ENCODE measurements around the gene TREM1. TPM values are rescaled to one million over a fixed set of nuclear protein-coding genes. Genes with fewer than 3 reads are reported as not detected.
A peak's percentile ranks its signal among the peaks of the same experiment; 100 is the strongest.

The TREM1 gene
- 0.57 TPM in 1 of 2 replicates, not detected in the other for total RNA-seq (2014; rRNA removed; shearing (Covaris generic))
- polyA plus RNA-seq (2015; cell fraction: cytosol; rRNA removed), result 1.8 TPM in 2 replicates
- polyA plus RNA-seq (2015; cell fraction: nucleus; rRNA removed), result 2.1 and 2.2 TPM in 2 replicates

DNA sequence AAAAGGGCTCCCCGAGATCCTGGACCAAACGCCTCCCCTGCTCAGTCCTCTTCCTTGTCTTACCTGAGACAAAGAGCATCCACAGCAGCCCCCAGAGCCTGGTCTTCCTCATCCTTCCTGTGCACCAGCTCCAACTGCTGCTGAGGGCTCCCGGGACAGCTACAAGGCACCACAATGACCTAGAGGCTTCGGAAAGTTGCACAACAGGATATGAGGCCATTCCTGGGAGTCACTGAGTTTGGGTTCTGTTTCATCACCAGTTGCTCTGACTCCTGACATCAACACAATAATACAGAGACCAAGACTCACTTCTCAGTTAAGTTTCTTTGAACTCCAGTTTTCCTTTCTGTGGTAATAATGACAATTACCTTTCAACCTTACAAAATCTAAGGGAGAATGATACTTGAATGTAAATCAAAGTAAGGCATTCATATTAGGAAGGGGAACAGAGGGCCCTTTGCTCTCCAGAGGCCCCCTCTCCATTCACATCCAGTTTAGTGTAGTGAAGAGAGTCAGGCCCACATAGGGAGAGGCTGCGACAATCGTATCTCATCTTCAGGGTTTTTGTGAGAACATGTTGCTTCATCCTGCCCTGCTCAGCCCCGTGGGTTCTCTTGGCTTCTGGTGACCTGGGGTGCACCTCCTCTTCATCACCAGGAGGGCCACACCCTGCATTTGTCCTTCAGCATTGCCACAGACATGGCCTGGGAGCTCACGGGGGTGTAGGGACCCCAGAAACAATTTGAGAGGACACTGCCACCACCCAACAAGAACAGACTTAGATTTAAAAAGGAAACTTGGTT lies at the start of gene TREM1:
Gene TREM1 (minus strand): TSS at position 139 of the 803 bp plus-strand sequence. CDS start 27 bp downstream, at position 112.
- peak; percentile 81 for DNase-seq (ENCODE audit: low read depth)

GRCh38 chr6:41335943-41336342 lies 49.5 kb upstream of the TREM1 start:
- no peak for DNase-seq (ENCODE audit: low read depth)

DNA sequence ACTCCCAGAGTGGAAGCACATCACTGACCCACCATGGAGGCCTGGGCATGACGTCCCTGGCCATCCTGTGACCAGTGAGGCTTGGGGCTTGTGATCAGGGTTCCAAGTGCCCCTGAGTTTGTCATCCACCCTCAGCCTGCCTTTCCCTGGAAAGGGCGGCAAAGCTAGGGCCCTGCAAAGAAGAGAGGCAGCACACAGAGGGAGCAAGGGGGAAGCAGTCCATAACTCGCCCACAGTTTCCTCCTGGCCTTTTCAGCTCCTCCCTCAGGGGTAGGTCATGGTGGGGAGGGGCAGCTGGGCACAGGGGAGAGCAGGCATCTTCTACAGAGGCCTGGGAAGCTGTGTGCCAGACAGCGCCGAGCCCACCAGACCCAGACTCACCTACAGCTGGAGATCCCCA lies 48.8 kb upstream of the TREM1 start, which contains the start of gene NCR2:
Gene NCR2 (plus strand): TSS at position 313 of the 400 bp plus-strand sequence. CDS start 269 bp downstream, outside the sequence.
- DNase-seq (ENCODE audit: low read depth), result no peak

- DNase-seq (ENCODE audit: low read depth), result no peak
Observed at GRCh38 chr6:41334482-41335040, 48.1 kb upstream of the TREM1 start.

- no peak for DNase-seq (ENCODE audit: low read depth)
Observed at GRCh38 chr6:41332842-41333736, 46.6 kb upstream of the TREM1 start.

- no peak for DNase-seq (ENCODE audit: low read depth)
Observed at GRCh38 chr6:41332241-41332640, 45.8 kb upstream of the TREM1 start.

- no peak for DNase-seq (ENCODE audit: low read depth)
Observed at GRCh38 chr6:41331401-41332150, 45.1 kb upstream of the TREM1 start.

GRCh38 chr6:41327177-41327576 lies 40.7 kb upstream of the TREM1 start:
- DNase-seq (ENCODE audit: low read depth), result no peak

- no peak for DNase-seq (ENCODE audit: low read depth)
Observed at GRCh38 chr6:41326092-41326491, 39.6 kb upstream of the TREM1 start.

GRCh38 chr6:41325446-41326066 lies 39.1 kb upstream of the TREM1 start:
- no peak for DNase-seq (ENCODE audit: low read depth)

DNA sequence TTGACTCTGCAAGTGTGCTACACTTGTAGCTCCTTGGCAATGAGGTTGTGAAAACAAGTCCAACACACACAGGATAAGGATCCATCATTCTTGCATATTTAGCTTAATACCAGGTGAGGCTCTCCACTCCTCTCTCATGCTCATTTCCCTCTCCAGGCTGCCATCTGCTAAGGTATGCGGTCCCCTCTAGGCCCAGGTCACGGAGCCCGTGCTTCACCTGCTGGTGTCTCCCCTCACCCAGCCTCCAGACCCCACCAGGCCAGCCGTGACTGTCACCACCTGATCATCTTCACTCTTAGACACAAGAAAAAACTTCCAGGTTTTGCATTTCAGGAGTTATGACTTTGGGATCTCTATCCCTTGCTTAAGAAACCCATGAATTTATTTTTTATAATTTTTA lies 34.7 kb upstream of the TREM1 start:
- DNase-seq (ENCODE audit: low read depth), result no peak

- peak; percentile 81 for DNase-seq (ENCODE audit: low read depth)
Observed at GRCh38 chr6:41318654-41319565, 32.4 kb upstream of the TREM1 start.

GRCh38 chr6:41318261-41318653 lies 31.8 kb upstream of the TREM1 start:
- no peak for DNase-seq (ENCODE audit: low read depth)

DNA sequence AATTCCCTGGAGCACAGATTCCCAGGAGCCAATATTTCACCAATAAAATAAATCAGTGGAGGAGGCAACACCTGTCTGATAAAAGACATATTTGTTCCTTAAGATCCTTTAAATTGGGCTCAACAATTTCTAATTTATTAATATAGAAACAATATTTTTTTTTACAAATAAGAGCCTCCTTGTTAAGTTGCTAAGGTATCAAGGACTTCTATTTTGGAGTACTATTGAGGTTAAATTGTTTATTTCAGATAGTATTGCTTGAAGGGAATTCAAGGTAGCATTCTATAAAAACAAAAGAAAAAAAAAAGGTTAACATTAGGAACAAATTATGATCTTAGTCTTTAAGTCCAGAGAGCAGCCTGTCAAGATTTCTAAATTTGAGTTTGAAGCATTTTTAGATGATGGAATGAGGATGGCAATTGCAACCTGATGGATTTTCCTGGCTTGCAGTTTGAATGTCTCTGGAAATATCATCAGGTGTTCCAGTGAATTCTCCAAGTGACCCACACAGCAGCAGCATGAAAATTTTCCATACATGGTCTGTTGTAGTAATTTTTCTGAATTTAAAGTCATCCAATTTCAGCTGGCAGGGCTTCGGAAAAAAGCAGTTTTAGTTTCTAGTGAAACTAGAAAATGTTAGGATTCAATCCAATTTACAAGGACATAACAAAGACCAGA lies 29.6 kb upstream of the TREM1 start:
- no peak for DNase-seq (ENCODE audit: low read depth)

GRCh38 chr6:41315203-41315602 lies 28.7 kb upstream of the TREM1 start:
- no peak for DNase-seq (ENCODE audit: low read depth)

- DNase-seq (ENCODE audit: low read depth), result peak; percentile 32
Observed at GRCh38 chr6:41306187-41306854, 19.8 kb upstream of the TREM1 start.

DNA sequence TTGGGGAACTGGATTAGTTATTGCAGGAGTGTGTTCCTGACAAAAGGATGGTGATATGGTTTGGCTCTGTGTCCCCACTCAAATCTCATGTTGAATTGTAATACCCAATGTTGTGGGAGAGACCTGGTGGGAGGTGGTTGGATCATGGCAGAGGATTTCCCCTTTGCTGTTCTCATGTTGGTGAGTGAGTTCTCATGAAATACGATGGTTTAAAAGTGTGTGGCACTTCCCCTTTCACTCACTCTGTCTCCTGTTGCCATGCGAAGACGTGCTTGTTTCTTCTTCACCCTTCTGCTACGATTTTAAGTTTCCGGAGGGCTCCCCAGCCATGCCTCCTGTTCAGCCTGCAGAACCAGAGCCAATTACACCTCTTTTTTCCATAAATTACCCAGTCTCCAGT lies 16.2 kb upstream of the TREM1 start:
- DNase-seq (ENCODE audit: low read depth), result no peak
